ENCODE data around the gene PRELP. TPM values are rescaled to one million over a fixed set of nuclear protein-coding genes. Genes with fewer than 3 reads are reported as not detected.

Gene PRELP
- total and polyA plus RNA-seq, 9 of the 15 experiments (the other 6 are each of a cell fraction or from before 2014, with no cell fraction given) = 0.04 TPM; not detected in 8

GRCh38 chr1:203539831-203540546, 64.4 kb downstream of the PRELP start (continued):
- no peak for TF ChIP-seq ATF7 (IDR thresholded peaks at IDR 0.05)
- no peak for TF ChIP-seq PHF21A (IDR thresholded peaks at IDR 0.05; ENCODE audit: borderline replicate concordance, low read depth)

Other genes with a start within 250 kb of the PRELP start
- not detected in 2 replicates for gene CHIT1, start 246.1 kb upstream of the PRELP start, total RNA-seq (2014; rRNA removed)
- gene CHIT1, start 246.1 kb upstream of the PRELP start, total RNA-seq (2014; rRNA removed; fragmentation: Illumina TruSeq; extraction: Trizol) = not detected in 2 replicates
- not detected in 2 replicates for gene CHIT1, start 246.1 kb upstream of the PRELP start, total RNA-seq (2015; rRNA removed; fragmentation: Illumina TruSeq; extraction: Trizol)
- not detected in 2 replicates for gene CHIT1, start 246.1 kb upstream of the PRELP start, total RNA-seq (2021)
- gene CHIT1, start 246.1 kb upstream of the PRELP start, polyA plus RNA-seq (2011; rRNA removed) = not detected in 2 replicates
- not detected in 2 replicates for gene CHIT1, start 246.1 kb upstream of the PRELP start, polyA plus RNA-seq (2014; fragmentation: Illumina TruSeq; extraction: Trizol)
- not detected for gene CHIT1, start 246.1 kb upstream of the PRELP start, polyA plus RNA-seq (2014; fragmentation: Nextera tagmentation; extraction: Ambion mirVana)
- not detected in 2 replicates for gene CHIT1, start 246.1 kb upstream of the PRELP start, polyA plus RNA-seq (2014; rRNA removed)
- 8.7 and 11.3 TPM in 2 replicates for gene BTG2, start 170.3 kb upstream of the PRELP start, total RNA-seq (2014; rRNA removed)
- 5.8 and 7.2 TPM in 2 replicates for gene BTG2, start 170.3 kb upstream of the PRELP start, total RNA-seq (2014; rRNA removed; fragmentation: Illumina TruSeq; extraction: Trizol)
- gene BTG2, start 170.3 kb upstream of the PRELP start, total RNA-seq (2015; rRNA removed; fragmentation: Illumina TruSeq; extraction: Trizol) = 2.6 and 2.9 TPM in 2 replicates
- gene BTG2, start 170.3 kb upstream of the PRELP start, total RNA-seq (2021) = 9.6 and 11.5 TPM in 2 replicates
- gene BTG2, start 170.3 kb upstream of the PRELP start, polyA plus RNA-seq (2011; rRNA removed) = 29.7 and 41.9 TPM in 2 replicates
- 9.4 and 12.2 TPM in 2 replicates for gene BTG2, start 170.3 kb upstream of the PRELP start, polyA plus RNA-seq (2014; fragmentation: Illumina TruSeq; extraction: Trizol)
- gene BTG2, start 170.3 kb upstream of the PRELP start, polyA plus RNA-seq (2014; fragmentation: Nextera tagmentation; extraction: Ambion mirVana) = 1 to 10 TPM; 2.3 to 3.8 TPM
- 10.1 and 12.7 TPM in 2 replicates for gene BTG2, start 170.3 kb upstream of the PRELP start, polyA plus RNA-seq (2014; rRNA removed)
- not detected in 2 replicates for gene FMOD, start 124.7 kb upstream of the PRELP start, total RNA-seq (2014; rRNA removed)
- gene FMOD, start 124.7 kb upstream of the PRELP start, total RNA-seq (2014; rRNA removed; fragmentation: Illumina TruSeq; extraction: Trizol) = not detected in 2 replicates
- gene FMOD, start 124.7 kb upstream of the PRELP start, total RNA-seq (2015; rRNA removed; fragmentation: Illumina TruSeq; extraction: Trizol) = not detected in 2 replicates
- gene FMOD, start 124.7 kb upstream of the PRELP start, total RNA-seq (2021) = 0.13 and 0.20 TPM in 2 replicates
- gene FMOD, start 124.7 kb upstream of the PRELP start, polyA plus RNA-seq (2011; rRNA removed) = 0.03 TPM in 1 of 2 replicates, not detected in the other
- gene FMOD, start 124.7 kb upstream of the PRELP start, polyA plus RNA-seq (2014; fragmentation: Illumina TruSeq; extraction: Trizol) = not detected in 2 replicates
- gene FMOD, start 124.7 kb upstream of the PRELP start, polyA plus RNA-seq (2014; fragmentation: Nextera tagmentation; extraction: Ambion mirVana) = under 1 TPM in 1 of 2 experiments, not detected in 1; 0.03 TPM
- gene FMOD, start 124.7 kb upstream of the PRELP start, polyA plus RNA-seq (2014; rRNA removed) = not detected in 2 replicates
- gene OPTC, start 18.3 kb downstream of the PRELP start, total RNA-seq (2014; rRNA removed) = not detected in 2 replicates
- gene OPTC, start 18.3 kb downstream of the PRELP start, total RNA-seq (2014; rRNA removed; fragmentation: Illumina TruSeq; extraction: Trizol) = not detected in 2 replicates
- gene OPTC, start 18.3 kb downstream of the PRELP start, total RNA-seq (2015; rRNA removed; fragmentation: Illumina TruSeq; extraction: Trizol) = not detected in 2 replicates
- gene OPTC, start 18.3 kb downstream of the PRELP start, total RNA-seq (2021) = not detected in 2 replicates
- gene OPTC, start 18.3 kb downstream of the PRELP start, polyA plus RNA-seq (2011; rRNA removed) = not detected in 2 replicates
- not detected in 2 replicates for gene OPTC, start 18.3 kb downstream of the PRELP start, polyA plus RNA-seq (2014; fragmentation: Illumina TruSeq; extraction: Trizol)
- not detected for gene OPTC, start 18.3 kb downstream of the PRELP start, polyA plus RNA-seq (2014; fragmentation: Nextera tagmentation; extraction: Ambion mirVana)
- not detected in 2 replicates for gene OPTC, start 18.3 kb downstream of the PRELP start, polyA plus RNA-seq (2014; rRNA removed)
- gene ATP2B4, start 151.0 kb downstream of the PRELP start, total RNA-seq (2014; rRNA removed) = 15.6 and 16.2 TPM in 2 replicates
- 18.2 and 19.7 TPM in 2 replicates for gene ATP2B4, start 151.0 kb downstream of the PRELP start, total RNA-seq (2014; rRNA removed; fragmentation: Illumina TruSeq; extraction: Trizol)
- 22.8 and 24.3 TPM in 2 replicates for gene ATP2B4, start 151.0 kb downstream of the PRELP start, total RNA-seq (2015; rRNA removed; fragmentation: Illumina TruSeq; extraction: Trizol)
- gene ATP2B4, start 151.0 kb downstream of the PRELP start, total RNA-seq (2021) = 24.2 and 26.3 TPM in 2 replicates
- gene ATP2B4, start 151.0 kb downstream of the PRELP start, polyA plus RNA-seq (2011; rRNA removed) = 38.5 and 40.6 TPM in 2 replicates
- 24.4 and 28.7 TPM in 2 replicates for gene ATP2B4, start 151.0 kb downstream of the PRELP start, polyA plus RNA-seq (2014; fragmentation: Illumina TruSeq; extraction: Trizol)
- gene ATP2B4, start 151.0 kb downstream of the PRELP start, polyA plus RNA-seq (2014; fragmentation: Nextera tagmentation; extraction: Ambion mirVana) = 10 to 100 TPM; 10.3 to 11.3 TPM
- gene ATP2B4, start 151.0 kb downstream of the PRELP start, polyA plus RNA-seq (2014; rRNA removed) = 20.2 and 21.7 TPM in 2 replicates